GM12878 (cell line): ENCODE results near the gene VSIG10L2. TPM values are rescaled to one million over a fixed set of nuclear protein-coding genes. Genes with fewer than 3 reads are reported as not detected.

ENCODE experiments used
- ATAC-seq: fragments of 200-7000 bp; cut with Tn5 transposase; 3 replicates; pipeline ENCODE4 v1.9.1; 2020; ENCODE audit warnings: mild to moderate bottlenecking, moderate library complexity
- BruUV-seq: library from RNA; stranded (reverse); fragments of 400-500 nt; replicated peaks from 2 replicates; lab custom pipeline; 2021; lab: Mats Ljungman, UMichigan
- CTCF ChIA-PET: fragments of 300-600 bp; sonication (Branson Sonifier 250); formaldehyde crosslinking; extraction: SDS; loops from one replicate; lab custom pipeline; 2021; ENCODE audit warnings: inconsistent platforms; lab: Yijun Ruan, JAX
- POLR2A ChIA-PET: fragments of 350-600 bp; formaldehyde crosslinking; extraction: SDS; loops from one replicate; lab custom pipeline; 2021; ENCODE audit warnings: inconsistent platforms; lab: Charles Lee
- RAD21 ChIA-PET: fragments of 300-600 bp; sonication (Branson Sonifier 250); formaldehyde crosslinking; loops from one replicate; lab custom pipeline; 2023; ENCODE audit warnings: antibody characterized with exemption; ENCODE audit not compliant: unreplicated experiment; lab: Charles Lee
- SMC1A ChIA-PET: fragments of 300-600 bp; sonication (Branson Sonifier 250); formaldehyde crosslinking; loops from one replicate; lab custom pipeline; 2023; ENCODE audit not compliant: unreplicated experiment, uncharacterized antibody; lab: Charles Lee
- DNase-seq: peaks from one replicate; pipeline ENCODE4 v3.0.0-alpha.2; 2011; ENCODE audit warnings: low read depth, low spot score
- FAIRE-seq: peaks from 3 replicates; lab custom pipeline; 2011; peaks lifted over from hg19 to GRCh38; lab: Jason Lieb, UNC
- H2AFZ ChIP-seq: 2 replicates; pipeline ENCODE4 v1.6.0; 2011; ENCODE audit warnings: low read depth, low read length, control low read depth; ENCODE audit not compliant: control insufficient read depth
- H3K27ac ChIP-seq: 2 replicates; pipeline ENCODE4 v1.5.1; 2011; ENCODE audit warnings: control low read depth; ENCODE audit not compliant: control insufficient read depth, insufficient read depth
- H3K27me3 ChIP-seq, 2 experiments: replicated peaks in 1 of 2; 2 replicates each; pipeline versions ENCODE4 v1.6.0 to v1.6.1; 2011; ENCODE audit warnings: low read length in 1 of 2; ENCODE audit not compliant: control insufficient read depth in 2 of 2, insufficient read depth in 2 of 2
- H3K36me3 ChIP-seq, 2 experiments: 2 replicates each; pipeline ENCODE4 v1.5.1; 2011; ENCODE audit warnings: low read length in 1 of 2; ENCODE audit not compliant: control insufficient read depth in 2 of 2, insufficient read depth in 2 of 2
- H3K4me1 ChIP-seq: 2 replicates; pipeline ENCODE4 v1.6.1; 2011; ENCODE audit warnings: mild to moderate bottlenecking, low read length, moderate library complexity, mixed read lengths; ENCODE audit not compliant: control insufficient read depth, insufficient read depth
- H3K4me2 ChIP-seq: 2 replicates; pipeline ENCODE4 v1.6.0; 2011; ENCODE audit warnings: control low read depth; ENCODE audit not compliant: control insufficient read depth, insufficient read depth
- H3K4me3 ChIP-seq: fragments of 200-600 bp; sonication (generic); 2 replicates; pipeline ENCODE4 v1.5.1; 2016
- H3K79me2 ChIP-seq: 2 replicates; pipeline ENCODE4 v1.6.0; 2011; ENCODE audit warnings: low read length; ENCODE audit not compliant: control insufficient read depth, insufficient read depth
- H3K9ac ChIP-seq: 2 replicates; pipeline ENCODE4 v1.8.0; 2011; ENCODE audit warnings: low read length, control low read depth, mixed read lengths; ENCODE audit not compliant: control insufficient read depth, insufficient read depth
- H3K9me3 ChIP-seq: replicated peaks from 3 replicates; pipeline ENCODE4 v1.5.1; 2011; ENCODE audit warnings: mild to moderate bottlenecking, low read length; ENCODE audit not compliant: control insufficient read depth, insufficient read depth
- H4K20me1 ChIP-seq: 2 replicates; pipeline ENCODE4 v1.6.0; 2011; ENCODE audit not compliant: control insufficient read depth, insufficient read depth
- ATF7 ChIP-seq: fragments of 450-650 bp; IDR thresholded peaks from 2 replicates; pipeline ENCODE4 v1.6.1; 2016; ENCODE audit warnings: low read depth, mild to moderate bottlenecking
- BCL11A ChIP-seq: IDR thresholded peaks from 2 replicates; pipeline ENCODE4 v1.6.1; 2011; ENCODE audit warnings: low read depth, low read length
- BHLHE40 ChIP-seq, 2 experiments: fragments of 450-650 bp in 1 of 2; IDR thresholded peaks; 2 replicates each; pipeline ENCODE4 v1.6.1; 2011 to 2017; ENCODE audit warnings: low read depth in 2 of 2, borderline replicate concordance in 1 of 2, improper control_type of control experiment in 1 of 2, low read length in 1 of 2, mild to moderate bottlenecking in 1 of 2
- CEBPB ChIP-seq, 2 experiments: fragments of 150-350 bp in 1 of 2; IDR thresholded peaks; 2 replicates each; pipeline ENCODE4 v1.6.1; 2012 to 2014; ENCODE audit warnings: low read depth in 2 of 2, low read length in 2 of 2, borderline replicate concordance in 1 of 2, inconsistent platforms in 1 of 2
- DPF2 ChIP-seq: fragments of 450-650 bp; IDR thresholded peaks from 2 replicates; pipeline ENCODE4 v1.6.1; 2017; ENCODE audit warnings: mild to moderate bottlenecking
- GABPA ChIP-seq: IDR thresholded peaks from 2 replicates; pipeline ENCODE4 v1.6.1; 2014; ENCODE audit warnings: antibody characterized with exemption, low read depth, mild to moderate bottlenecking, inconsistent platforms
- HCFC1 ChIP-seq: fragments of 150-350 bp; IDR thresholded peaks from 2 replicates; pipeline ENCODE4 v1.6.1; 2014; ENCODE audit warnings: low read length
- IKZF1 ChIP-seq: fragments of 450-650 bp; conservative IDR thresholded peaks from 2 replicates; pipeline ENCODE4 v1.6.1; 2017; ENCODE audit warnings: antibody characterized with exemption, mild to moderate bottlenecking
- IKZF2 ChIP-seq, 2 experiments: fragments of 450-650 bp; IDR thresholded peaks; 2 replicates each; pipeline ENCODE4 v1.6.1; 2017; ENCODE audit warnings: mild to moderate bottlenecking in 2 of 2, moderate library complexity in 2 of 2
- JUNB ChIP-seq: IDR thresholded peaks from 2 replicates; pipeline ENCODE4 v1.6.1; 2016; ENCODE audit warnings: antibody characterized with exemption, mild to moderate bottlenecking
- MEF2A ChIP-seq: IDR thresholded peaks from 2 replicates; pipeline ENCODE4 v1.6.1; 2011; ENCODE audit warnings: low read depth, mild to moderate bottlenecking, low read length, moderate library complexity; ENCODE audit not compliant: insufficient read depth
- NFIC ChIP-seq: IDR thresholded peaks from 2 replicates; pipeline ENCODE4 v1.6.1; 2012; ENCODE audit warnings: low read depth, mild to moderate bottlenecking, inconsistent platforms, low read length, moderate library complexity
- PAX5 ChIP-seq: IDR thresholded peaks from 2 replicates; pipeline ENCODE4 v1.6.1; 2011; ENCODE audit warnings: low read depth, low read length, borderline replicate concordance
- PAX8 ChIP-seq: fragments of 450-650 bp; IDR thresholded peaks from 2 replicates; pipeline ENCODE4 v1.6.1; 2017; ENCODE audit warnings: mild to moderate bottlenecking, moderate library complexity
- RCOR1 ChIP-seq: conservative IDR thresholded peaks from 2 replicates; pipeline ENCODE4 v1.6.1; 2012; ENCODE audit warnings: low read depth, low read length, improper control_type of control experiment
- RELA ChIP-seq: fragments of 450-650 bp; IDR thresholded peaks from 2 replicates; pipeline ENCODE4 v1.8.0; 2014; ENCODE audit warnings: borderline replicate concordance; ENCODE audit not compliant: partially characterized antibody
- SIN3A ChIP-seq: IDR thresholded peaks from 2 replicates; pipeline ENCODE4 v1.6.1; 2012; ENCODE audit warnings: low read depth, low read length, improper control_type of control experiment
- SKIL ChIP-seq: fragments of 450-650 bp; IDR thresholded peaks from 2 replicates; pipeline ENCODE4 v1.6.1; 2017; ENCODE audit warnings: mild to moderate bottlenecking, low read depth, inconsistent platforms; ENCODE audit not compliant: poor library complexity, severe bottlenecking
- SMAD1 ChIP-seq: fragments of 450-650 bp; IDR thresholded peaks from 2 replicates; pipeline ENCODE4 v1.6.1; 2018; ENCODE audit warnings: mild to moderate bottlenecking, low read depth; ENCODE audit not compliant: partially characterized antibody
- ZNF217 ChIP-seq: fragments of 450-650 bp; IDR thresholded peaks from 2 replicates; pipeline ENCODE4 v1.6.1; 2017; ENCODE audit warnings: antibody characterized with exemption, mild to moderate bottlenecking
- ZNF274 ChIP-seq: IDR thresholded peaks from one replicate; pipeline ENCODE4 v1.8.0; 2011; ENCODE audit not compliant: insufficient read length, insufficient read depth
- WGBS: methylation state at CpG from one replicate; pipeline ENCODE4 v1.1.6; 2016; ENCODE audit warnings: low lambda C conversion rate; ENCODE audit not compliant: insufficient replicate concordance, insufficient coverage; ENCODE audit errors: missing lambda C conversion rate; 5-methylcytosine and 5-hydroxymethylcytosine counted together
- in situ Hi-C: fragments of 300-500 bp; cut with MboI; formaldehyde crosslinking; loops from 9 replicates; pipeline ENCODE4 v1.14.3; 2018; ENCODE audit warnings: mixed read lengths
- intact Hi-C: fragments of 100-400 bp; cut with micrococcal nuclease; formaldehyde crosslinking; loops from one replicate; pipeline ENCODE4 v1.14.2; 2022; ENCODE audit not compliant: unreplicated experiment
- polyA plus RNA-seq, 11 experiments: library from polyadenylated mRNA; depleted of rRNA in 4 of 11; unstranded in 6 of 11; stranded (reverse) in 5 of 11; fragments of >200 nt; fragmentation: Nextera tagmentation in 4 of 11; fragmentation: Illumina TruSeq in 1 of 11; extraction: Ambion mirVana in 4 of 11; extraction: Trizol in 1 of 11; gene quantifications; 1 replicate in 1 of 11; 2 replicates in 10 of 11; pipeline versions ENCODE4 v1.2.1 to v1.2.3, GENCODE V29; 2011 to 2016; ENCODE audit warnings: inconsistent platforms in 2 of 11, missing spikeins in 2 of 11, low read depth in 1 of 11
- total RNA-seq, 4 experiments: library from RNA; depleted of rRNA in 3 of 4; stranded (reverse); fragments of >200 nt in 3 of 4; fragmentation: Illumina TruSeq in 1 of 4; extraction: Trizol in 1 of 4; gene quantifications; 2 replicates each; pipeline versions ENCODE4 v1.2.1 to v1.2.3, GENCODE V29; 2013 to 2021

The VSIG10L2 gene
- total and polyA plus RNA-seq, 10 of the 15 experiments (the other 5 are each of a cell fraction or from before 2014, with no cell fraction given) = 0.02 TPM; not detected in 9

GRCh38 chr11:125987066-125987641 is 41.3 kb downstream of the VSIG10L2 start (continued):
- TF ChIP-seq SKIL (no peak), BHLHE40 (IDR thresholded peaks at IDR 0.05; ENCODE audit: borderline replicate concordance in 1 of 2, low read depth in 2 of 2, low read length in 1 of 2) (no peak), ZNF274 (no peak), CEBPB (IDR thresholded peaks at IDR 0.05; ENCODE audit: borderline replicate concordance in 1 of 2, low read depth in 2 of 2, low read length in 2 of 2) (no peak)

GRCh38 chr11:125990244-125990643 is 44.4 kb downstream of the VSIG10L2 start:
- SMC1A ChIA-PET = no interaction called here
- WGBS = 12% methylated on average over 3 of the region's 3 CpGs
- no peak for TF ChIP-seq SKIL
- 0 out of 2 replicates have a peak, but pooled peaks have one; percentile 23 for TF ChIP-seq DPF2
- peak; percentile 54; the same call in 1 of the 2 replicates for TF ChIP-seq ZNF217
- no peak for TF ChIP-seq RELA
- peak in 1 of 2 experiments; percentile 37; a peak in 1 of 4 replicates for TF ChIP-seq IKZF2 (IDR thresholded peaks at IDR 0.05)
- no peak for TF ChIP-seq RCOR1
- TF ChIP-seq PAX5 = 0 out of 2 replicates have a peak, but pooled peaks have one; percentile 20
- TF ChIP-seq NFIC = peak; percentile 41; the same call in 1 of the 2 replicates
- no peak for TF ChIP-seq HCFC1
- TF ChIP-seq PAX8 = no peak
- TF ChIP-seq SMAD1 = peak; percentile 62
- TF ChIP-seq MEF2A = 0 out of 2 replicates have a peak, but pooled peaks have one; percentile 18
- no peak for TF ChIP-seq GABPA
- TF ChIP-seq IKZF1 = no peak; the same call in 1 of the 2 replicates
- TF ChIP-seq JUNB = peak; percentile 46
- no peak for TF ChIP-seq SIN3A
- TF ChIP-seq ATF7 = no peak
- TF ChIP-seq BCL11A = peak; percentile 79

More at GRCh38 chr11:125990244-125990643, 44.4 kb downstream of the VSIG10L2 start:
- ATAC-seq = peak; percentile 61
- no peak for DNase-seq
- no peak overlapping the region for H2AFZ ChIP-seq
- H3K27me3 ChIP-seq = peaks cover 0 to 2% of the 10 kb centered on the region in 2 experiments; a peak in 1 of 4 replicates
- H3K4me2 ChIP-seq = no peak overlapping the region; the same call in 1 of the 2 replicates
- no peaks in the 10 kb centered on the region for H3K79me2 ChIP-seq
- FAIRE-seq = no peak
- no TSS peak for BruUV-seq
- ChIA-PET CTCF (no interaction called here), POLR2A (no interaction called here), RAD21 (no interaction called here)
- H3K27ac ChIP-seq = no peak overlapping the region
- no peak overlapping the region for H3K4me3 ChIP-seq
- no peak overlapping the region for H3K9ac ChIP-seq
- no peaks in the 10 kb centered on the region; the same call in 2 of the 3 replicates for H3K9me3 ChIP-seq
- in situ Hi-C loops (no loop called here), intact Hi-C loops (no loop called here)
- no peaks in the 10 kb centered on the region for H3K36me3 ChIP-seq
- no peaks in the 10 kb centered on the region for H4K20me1 ChIP-seq
- peaks cover 3% of the 10 kb centered on the region; the same call in 1 of the 2 replicates for H3K4me1 ChIP-seq
